Common myeloid progenitor, CD34-positive (primary cell): ENCODE results near the gene KCNN3.
A peak's percentile ranks its signal among the peaks of the same experiment; 100 is the strongest.

Experiments used
- CTCF ChIA-PET: fragments of 350-600 bp; sonication (Branson Sonifier 250); formaldehyde crosslinking; loops from one replicate; lab custom pipeline; 2021; ENCODE audit warnings: antibody characterized with exemption; lab: Charles Lee
- POLR2A ChIA-PET: fragments of 350-600 bp; sonication (Branson Sonifier 250); formaldehyde crosslinking; loops from one replicate; lab custom pipeline; 2021; ENCODE audit warnings: antibody characterized with exemption; lab: Charles Lee
- DNase-seq, 3 donors: peaks; one replicate each; pipeline versions ENCODE4 v3.0.0 to v3.0.0-alpha.2; 2013
- H3K27ac ChIP-seq, 2 experiments: 1 replicate in 1 of 2; 2 replicates in 1 of 2; pipeline ENCODE4 v1.7.0; 2013; ENCODE audit warnings: inconsistent platforms in 2 of 2, low read length in 2 of 2, mild to moderate bottlenecking in 2 of 2, low read depth in 1 of 2, moderate library complexity in 1 of 2; ENCODE audit not compliant: severe bottlenecking in 2 of 2, insufficient read depth in 1 of 2, poor library complexity in 1 of 2
- H3K27me3 ChIP-seq, 5 experiments: replicated peaks in 2 of 5; 1 replicate in 3 of 5; 2 replicates in 2 of 5; pipeline versions ENCODE4 v1.6.1 to v1.7.0; 2013; ENCODE audit warnings: low read length in 4 of 5, mild to moderate bottlenecking in 2 of 5, moderate library complexity in 2 of 5, inconsistent platforms in 1 of 5; ENCODE audit not compliant: insufficient read depth in 5 of 5, control insufficient read depth in 4 of 5
- H3K36me3 ChIP-seq, 4 experiments: 1 replicate in 2 of 4; 2 replicates in 2 of 4; pipeline versions ENCODE4 v1.6.1 to v1.7.0; 2013; ENCODE audit warnings: low read length in 3 of 4, control low read depth in 1 of 4, mild to moderate bottlenecking in 1 of 4; ENCODE audit not compliant: control insufficient read depth in 4 of 4, insufficient read depth in 4 of 4
- H3K4me1 ChIP-seq, 4 experiments: 1 replicate in 3 of 4; 2 replicates in 1 of 4; pipeline versions ENCODE4 v1.6.1 to v1.7.1; 2013; ENCODE audit warnings: low read length in 3 of 4, mild to moderate bottlenecking in 3 of 4, control low read depth in 1 of 4, inconsistent platforms in 1 of 4, moderate library complexity in 1 of 4; ENCODE audit not compliant: control insufficient read depth in 4 of 4, insufficient read depth in 4 of 4; ENCODE audit errors: control extremely low read depth in 1 of 4
- H3K4me3 ChIP-seq, 7 experiments: 1 replicate in 4 of 7; 2 replicates in 3 of 7; pipeline versions ENCODE4 v1.5.1 to v1.7.0; 2013; ENCODE audit warnings: mild to moderate bottlenecking in 7 of 7, low read length in 6 of 7, moderate library complexity in 6 of 7, inconsistent platforms in 2 of 7, low read depth in 2 of 7, control low read depth in 1 of 7; ENCODE audit not compliant: insufficient read depth in 4 of 7, control insufficient read depth in 1 of 7; ENCODE audit errors: extremely low read depth in 1 of 7
- H3K9me3 ChIP-seq, 5 experiments: 1 replicate in 4 of 5; 2 replicates in 1 of 5; pipeline versions ENCODE4 v1.6.1 to v1.7.1; 2013; ENCODE audit warnings: low read length in 4 of 5, mild to moderate bottlenecking in 2 of 5, inconsistent platforms in 1 of 5, low read depth in 1 of 5, moderate library complexity in 1 of 5; ENCODE audit not compliant: control insufficient read depth in 4 of 5, insufficient read depth in 2 of 5; ENCODE audit errors: control extremely low read depth in 1 of 5
- WGBS: methylation state at CpG from one replicate; pipeline ENCODE4 v1.1.5; 2013; ENCODE audit not compliant: insufficient coverage; 5-methylcytosine and 5-hydroxymethylcytosine counted together

KCNN3 gene

DNA sequence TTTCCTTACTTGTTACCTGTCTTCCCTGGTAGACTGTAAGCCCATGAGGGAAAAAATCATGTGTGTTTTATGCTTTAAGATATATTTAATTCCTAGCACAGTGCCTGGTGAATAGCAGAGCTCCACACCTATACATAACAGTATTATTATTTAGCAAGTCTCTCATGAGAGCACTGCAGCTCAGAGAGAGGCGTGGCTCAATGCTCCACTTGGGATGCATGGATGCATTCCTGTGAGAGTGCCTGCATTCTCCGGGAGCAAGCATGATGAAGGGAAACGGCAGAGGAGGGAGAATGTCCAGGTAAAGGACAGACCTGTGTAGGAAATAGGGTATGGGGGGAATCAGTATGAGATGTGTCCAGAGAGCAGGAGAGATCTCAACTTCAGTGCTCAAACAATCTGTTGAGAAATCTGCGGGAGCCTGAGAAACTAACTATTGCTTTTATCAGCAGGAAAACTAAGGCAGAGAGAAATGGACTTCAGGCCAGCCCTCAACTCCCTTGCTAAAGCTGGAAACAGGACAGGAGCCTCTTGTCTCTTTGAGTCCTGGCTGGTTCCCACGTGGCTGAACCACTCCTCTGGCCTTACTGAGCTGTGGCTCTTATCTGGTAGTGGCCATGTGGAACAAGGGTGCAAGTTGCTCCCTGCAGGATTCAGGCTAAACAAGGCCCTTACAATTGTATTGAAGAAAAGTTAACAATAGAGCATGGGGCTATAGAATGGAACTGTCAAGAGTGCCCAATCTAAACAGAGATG lies 113.1 kb downstream of the KCNN3 start:
- Histone ChIP-seq H3K27ac (no peak overlapping the region), H3K4me3 (no peak overlapping the region), H3K36me3 (no peaks in the 10 kb centered on the region), H3K4me1 (peaks cover 2 to 19% (median 14%) of the 10 kb centered on the region in 4 experiments), H3K9me3 (no peaks in the 10 kb centered on the region), H3K27me3 (peaks cover 0 to 16% (median 0%) of the 10 kb centered on the region in 5 experiments)
- 100% methylated on average over 5 of the region's 5 CpGs for WGBS
- ChIA-PET CTCF (interaction anchor here (1.0 kb wide), 1 partner anchor 88 kb away, joined by 3 read pairs; no protein-coding TSS in a partner anchor), POLR2A (no interaction called here)
- no peak for DNase-seq

DNA sequence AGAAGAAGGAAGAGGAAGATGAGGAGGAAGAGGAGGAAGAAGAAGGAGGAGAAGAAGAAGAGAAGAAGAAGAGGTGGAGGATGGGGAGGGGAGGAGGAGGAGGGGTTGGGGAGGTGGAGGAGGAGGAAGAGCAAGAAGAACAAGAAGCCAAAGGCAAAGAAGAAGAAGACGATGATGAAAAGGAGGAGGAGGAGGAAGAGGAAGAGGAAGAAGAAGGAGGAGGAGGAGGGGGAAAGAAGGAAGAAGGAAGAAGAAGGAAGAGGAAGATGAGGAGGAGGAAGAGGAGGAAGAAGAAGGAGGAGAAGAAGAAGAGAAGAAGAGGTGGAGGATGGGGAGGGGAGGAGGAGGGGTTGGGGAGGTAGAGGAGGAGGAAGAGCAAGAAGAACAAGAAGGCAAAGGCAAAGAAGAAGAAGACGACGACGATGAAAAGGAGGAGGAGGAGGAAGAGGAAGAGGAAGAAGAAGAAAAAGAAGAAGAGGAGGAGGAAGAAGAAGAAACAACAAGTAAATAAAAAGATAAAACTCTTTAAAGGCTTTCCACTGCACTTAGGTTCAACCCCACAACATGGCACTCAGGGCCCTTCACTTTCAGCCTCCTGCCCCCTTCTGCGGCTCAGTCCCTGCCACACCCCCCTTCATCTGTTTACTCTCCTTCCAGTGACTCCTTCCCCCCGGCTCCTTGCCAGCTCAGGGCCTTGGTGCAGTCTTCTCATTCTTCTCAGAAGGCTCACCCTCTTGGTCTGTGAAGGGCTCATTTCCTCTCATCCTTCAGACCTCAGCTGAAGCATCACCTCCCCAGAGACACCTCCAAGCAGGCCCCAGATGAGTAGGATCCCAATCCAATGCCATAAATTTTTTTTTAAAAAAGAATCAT lies 114.0 kb downstream of the KCNN3 start:
- H3K4me3 ChIP-seq, result no peak overlapping the region
- 95% methylated on average over 6 of the region's 6 CpGs for WGBS
- H3K9me3 ChIP-seq, result no peaks in the 10 kb centered on the region
- H3K27me3 ChIP-seq, result peaks cover 0 to 12% (median 0%) of the 10 kb centered on the region in 5 experiments
- POLR2A ChIA-PET, result no interaction called here
- no peaks in the 10 kb centered on the region for H3K36me3 ChIP-seq
- peaks cover 2 to 23% (median 15%) of the 10 kb centered on the region in 4 experiments for H3K4me1 ChIP-seq
- DNase-seq, result no peak
- CTCF ChIA-PET, result interaction anchor here (1.0 kb wide), 1 partner anchor 87 kb away, joined by 3 read pairs; no protein-coding TSS in a partner anchor
- H3K27ac ChIP-seq, result no peak overlapping the region

DNA sequence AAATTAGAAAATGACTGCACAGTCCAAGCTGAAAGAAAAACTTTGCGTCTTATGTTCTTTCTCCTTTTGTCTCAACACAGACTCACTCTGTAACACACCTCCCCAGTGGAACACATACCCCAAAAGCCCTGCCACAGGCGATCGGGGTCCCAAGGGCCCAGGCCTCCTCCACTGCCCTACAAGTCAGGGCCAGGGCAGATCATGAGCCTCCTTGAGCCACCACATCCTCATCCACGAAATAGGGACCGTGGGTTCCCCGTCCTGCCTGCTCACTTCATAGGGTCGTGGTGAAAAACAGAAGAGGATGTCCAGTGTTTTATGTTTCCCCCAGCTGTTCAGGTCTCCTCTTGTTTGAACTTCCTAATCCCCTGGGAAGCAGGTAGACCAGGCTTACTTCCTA lies 116.7 kb downstream of the KCNN3 start:
- Histone ChIP-seq H3K9me3 (no peaks in the 10 kb centered on the region), H3K4me3 (no peak overlapping the region), H3K27ac (no peak overlapping the region), H3K4me1 (peaks cover 2 to 6% (median 5%) of the 10 kb centered on the region in 4 experiments), H3K27me3 (no peaks in the 10 kb centered on the region), H3K36me3 (no peaks in the 10 kb centered on the region)
- DNase-seq, result no peak
- POLR2A ChIA-PET, result interaction anchor here (0.6 kb wide), 1 partner anchor 24 kb away, joined by 3 read pairs; no protein-coding TSS in a partner anchor
- CTCF ChIA-PET, result interaction anchor here (0.6 to 1.6 kb wide), 4 partner anchors 11 to 129 kb away, joined by 3 to 5 read pairs (median 3); no protein-coding TSS in a partner anchor
- WGBS, result 78% methylated on average over 7 of the region's 7 CpGs

DNA sequence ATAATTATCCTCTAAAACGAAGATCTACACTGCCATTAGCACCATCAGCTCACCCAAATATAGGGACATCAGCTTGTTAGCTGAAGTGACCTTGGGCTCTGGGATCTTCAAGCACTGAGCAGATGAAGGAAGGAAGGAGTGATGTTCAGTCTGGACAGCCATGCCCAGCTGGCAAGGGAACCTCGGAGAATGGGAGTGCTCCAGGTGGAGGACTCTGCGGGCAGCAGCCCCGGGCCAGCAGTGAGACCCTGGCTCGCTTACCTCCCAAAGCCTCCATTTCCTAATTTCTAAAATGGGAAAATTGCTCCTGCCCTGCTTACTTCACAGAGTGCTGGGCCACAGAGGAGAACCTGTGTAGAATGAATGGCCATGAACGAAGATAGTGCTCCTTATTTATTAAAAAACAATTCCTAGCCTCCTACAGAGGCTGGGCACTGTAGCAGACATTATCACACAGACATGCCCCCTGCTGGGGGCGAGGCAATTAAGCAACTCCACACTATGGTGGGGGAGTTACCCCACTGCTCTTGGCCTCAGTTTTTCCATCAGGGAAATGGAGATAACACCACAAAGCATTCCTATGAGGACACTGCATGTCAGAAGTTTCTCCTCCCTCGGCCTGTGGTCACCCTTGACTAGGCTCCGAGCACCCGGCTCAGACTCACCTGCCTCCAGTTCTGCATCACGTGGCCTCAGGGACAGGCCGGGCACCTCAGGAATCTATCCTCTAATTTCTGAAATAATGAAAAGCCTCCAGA lies 117.6 kb downstream of the KCNN3 start:
- Histone ChIP-seq H3K4me1 (peaks cover 5 to 16% (median 15%) of the 10 kb centered on the region in 4 experiments), H3K36me3 (no peaks in the 10 kb centered on the region), H3K27me3 (no peaks in the 10 kb centered on the region), H3K27ac (no peak overlapping the region), H3K9me3 (no peaks in the 10 kb centered on the region), H3K4me3 (no peak overlapping the region)
- CTCF ChIA-PET, result interaction anchor here (0.6 to 1.6 kb wide), 4 partner anchors 10 to 130 kb away, joined by 3 to 5 read pairs (median 3); no protein-coding TSS in a partner anchor
- 88% methylated on average over 8 of the region's 12 CpGs for WGBS
- POLR2A ChIA-PET, result interaction anchor here (0.7 kb wide), 1 partner anchor 9 kb away, joined by 3 read pairs; no protein-coding TSS in a partner anchor
- DNase-seq, result peak in 1 of 3 donors; percentile 36

- WGBS, result 90% methylated on average over 3 of the region's 5 CpGs
- Histone ChIP-seq H3K4me3 (no peak overlapping the region), H3K9me3 (no peaks in the 10 kb centered on the region), H3K27ac (no peak overlapping the region), H3K27me3 (no peaks in the 10 kb centered on the region), H3K36me3 (no peaks in the 10 kb centered on the region), H3K4me1 (peaks cover 5 to 24% (median 23%) of the 10 kb centered on the region in 4 experiments)
- ChIA-PET CTCF (interaction anchor here (1.1 to 2.8 kb wide), 5 partner anchors 8 to 82 kb away, joined by 3 to 16 read pairs (median 4); no protein-coding TSS in a partner anchor), POLR2A (no interaction called here)
- peak in 2 of 3 donors; percentile 65 to 69 for DNase-seq
Observed at GRCh38 chr1:154751690-154752089, 118.4 kb downstream of the KCNN3 start.
